Sigmoid colon (tissue), 4 donors: ENCODE measurements around the gene RAB4A.

Experiments
- CTCF ChIP-seq, 4 experiments: fragments of 450-650 bp in 3 of 4; fragments of 200-600 bp in 1 of 4; IDR thresholded peaks; one replicate each; pipeline ENCODE4 v1.5.1; 2016 to 2019; ENCODE audit warnings: antibody characterized with exemption in 4 of 4, mild to moderate bottlenecking in 3 of 4, moderate library complexity in 2 of 4
- EP300 ChIP-seq, 4 donors: sonication (generic); formaldehyde crosslinking; IDR thresholded peaks; one replicate each; pipeline ENCODE4 v1.6.1; 2017; ENCODE audit warnings: antibody characterized with exemption in 4 of 4
- POLR2A ChIP-seq, 2 donors: fragments of 450-650 bp; IDR thresholded peaks; one replicate each; pipeline ENCODE4 v1.6.1; 2016; ENCODE audit warnings: antibody characterized with exemption in 2 of 2, mild to moderate bottlenecking in 2 of 2, moderate library complexity in 2 of 2
- POLR2AphosphoS5 ChIP-seq, 4 donors: sonication (generic); formaldehyde crosslinking; IDR thresholded peaks; one replicate each; pipeline ENCODE4 v1.6.1; 2017; ENCODE audit warnings: antibody characterized with exemption in 4 of 4

DNA sequence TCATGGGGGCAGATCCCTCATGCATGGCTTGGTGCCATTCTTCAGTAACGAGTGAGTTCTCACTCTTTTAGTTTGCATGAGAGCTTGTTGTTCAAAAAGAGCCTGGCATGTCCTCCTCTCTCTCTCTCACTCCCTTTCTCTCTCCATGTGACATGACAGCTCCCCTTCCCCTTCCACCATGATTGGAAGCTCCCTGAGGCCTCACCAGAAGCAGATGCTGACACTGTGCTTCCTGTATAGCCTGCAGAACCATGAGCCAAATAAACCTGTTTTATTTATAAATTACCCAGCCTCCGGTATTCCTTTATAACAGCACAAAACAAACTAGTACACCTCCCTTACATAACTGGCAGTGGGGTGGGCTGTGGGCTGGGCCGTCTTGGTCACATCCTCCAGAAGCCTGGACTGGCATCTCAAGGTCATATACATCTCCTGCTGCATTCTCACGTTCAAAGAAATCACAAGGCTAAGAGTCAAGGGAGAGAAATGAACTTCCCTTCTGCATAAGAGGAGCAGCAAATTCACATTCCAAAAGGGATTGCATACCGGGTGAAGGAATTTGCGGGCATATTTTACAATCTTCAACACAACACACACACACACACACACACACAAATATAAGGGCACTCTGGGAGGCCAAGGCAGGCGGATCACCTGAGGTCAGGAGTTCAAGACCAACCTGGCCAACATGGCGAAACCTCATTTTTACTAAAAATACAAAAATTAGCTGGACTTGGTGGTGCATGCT is 74.2 kb downstream of the RAB4A start:
- no peak for TF ChIP-seq CTCF (IDR thresholded peaks at IDR 0.05)
- TF ChIP-seq POLR2A (IDR thresholded peaks at IDR 0.05) = no peak
- TF ChIP-seq EP300 (IDR thresholded peaks at IDR 0.05) = no peak
- TF ChIP-seq POLR2AphosphoS5 (IDR thresholded peaks at IDR 0.05) = no peak
